RWPE1 (cell line): ENCODE results near the gene HOXB4.

ENCODE experiments used
- CTCF ChIA-PET: fragments of 350-600 bp; sonication (Branson Sonifier 250); formaldehyde crosslinking; extraction: SDS; loops from one replicate; lab custom pipeline; 2021; lab: Yijun Ruan, JAX
- POLR2A ChIA-PET: fragments of 400-600 bp; formaldehyde crosslinking; extraction: SDS; loops from one replicate; lab custom pipeline; 2020; ENCODE audit warnings: antibody characterized with exemption; ENCODE audit not compliant: low non-redundant PET; lab: Yijun Ruan, JAX
- DNase-seq: peaks from one replicate; pipeline ENCODE4 v3.0.0; 2012; ENCODE audit warnings: low spot score
- H3K27ac ChIP-seq: fragments of 450-650 bp; 2 replicates; pipeline ENCODE4 v1.5.1; 2017
- CTCF ChIP-seq: fragments of 450-650 bp; conservative IDR thresholded peaks from 2 replicates; pipeline ENCODE4 v1.5.1; 2017; ENCODE audit warnings: low read depth, mild to moderate bottlenecking

HOXB4 gene

GRCh38 chr17:48618256-48618896, 40.2 kb upstream of the HOXB4 start:
- ChIA-PET CTCF (interaction anchor here (0.5 to 1.8 kb wide), 26 partner anchors 9 to 593 kb away, joined by 3 to 15 read pairs (median 3); no protein-coding TSS in a partner anchor), POLR2A (no interaction called here)
- peak; percentile 98 for TF ChIP-seq CTCF
- peak; percentile 91 for DNase-seq
- H3K27ac ChIP-seq = no peak overlapping the region

DNA sequence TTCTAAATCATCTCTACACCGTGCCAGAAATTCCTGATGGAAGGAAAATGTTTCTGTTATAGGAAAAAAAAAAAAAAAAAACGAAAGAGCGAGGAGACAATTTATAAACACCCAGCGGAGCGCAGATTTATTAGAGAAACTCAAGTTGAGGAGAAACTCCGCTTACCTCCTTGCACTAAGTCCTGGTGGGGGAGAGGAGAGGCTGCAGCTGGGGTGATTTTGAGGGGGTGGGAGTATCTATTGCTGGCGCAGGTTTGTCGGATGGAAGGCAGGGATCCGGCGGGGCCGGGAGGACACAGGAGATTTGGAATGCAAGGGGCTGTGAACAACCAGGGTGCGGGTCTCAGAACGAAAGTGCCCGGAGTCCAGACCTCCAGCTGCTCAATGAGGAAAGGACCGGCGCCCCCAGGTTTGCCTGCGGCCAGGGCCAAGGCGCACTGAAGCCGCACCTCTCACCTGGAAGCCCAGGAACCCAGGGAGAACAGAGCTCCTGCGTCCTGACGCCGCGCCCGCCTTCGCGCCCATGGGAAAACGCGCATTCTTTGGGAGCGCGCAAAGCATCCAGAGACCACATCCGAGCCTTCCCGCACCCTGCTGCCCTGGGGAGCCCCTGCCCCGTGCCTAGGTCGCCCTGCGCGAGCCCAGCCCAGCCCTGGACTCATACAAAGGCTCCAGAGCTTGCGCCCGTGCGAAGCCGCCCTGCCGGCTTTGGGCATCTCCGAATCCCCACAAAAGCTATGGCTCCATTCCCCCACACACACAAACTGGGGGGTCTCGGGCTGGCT, 39.5 kb upstream of the HOXB4 start:
- no peak overlapping the region for H3K27ac ChIP-seq
- TF ChIP-seq CTCF = no peak
- DNase-seq = no peak
- ChIA-PET POLR2A (no interaction called here), CTCF (interaction anchor here (0.5 to 1.8 kb wide), 23 partner anchors 8 to 592 kb away, joined by 3 to 15 read pairs (median 3); no protein-coding TSS in a partner anchor)

GRCh38 chr17:48616717-48617470, 38.7 kb upstream of the HOXB4 start:
- no peak overlapping the region for H3K27ac ChIP-seq
- POLR2A ChIA-PET = no interaction called here
- no peak for TF ChIP-seq CTCF
- CTCF ChIA-PET = interaction anchor here (0.6 to 1.3 kb wide), 3 partner anchors 50 to 437 kb away, joined by 3 read pairs; no protein-coding TSS in a partner anchor
- DNase-seq = no peak

- H3K27ac ChIP-seq = no peak overlapping the region
- DNase-seq = no peak
- POLR2A ChIA-PET = no interaction called here
- no peak for TF ChIP-seq CTCF
- CTCF ChIA-PET = interaction anchor here (0.6 to 1.3 kb wide), 3 partner anchors 49 to 436 kb away, joined by 3 read pairs; no protein-coding TSS in a partner anchor
Observed at GRCh38 chr17:48615963-48616716, 38.0 kb upstream of the HOXB4 start.

DNA sequence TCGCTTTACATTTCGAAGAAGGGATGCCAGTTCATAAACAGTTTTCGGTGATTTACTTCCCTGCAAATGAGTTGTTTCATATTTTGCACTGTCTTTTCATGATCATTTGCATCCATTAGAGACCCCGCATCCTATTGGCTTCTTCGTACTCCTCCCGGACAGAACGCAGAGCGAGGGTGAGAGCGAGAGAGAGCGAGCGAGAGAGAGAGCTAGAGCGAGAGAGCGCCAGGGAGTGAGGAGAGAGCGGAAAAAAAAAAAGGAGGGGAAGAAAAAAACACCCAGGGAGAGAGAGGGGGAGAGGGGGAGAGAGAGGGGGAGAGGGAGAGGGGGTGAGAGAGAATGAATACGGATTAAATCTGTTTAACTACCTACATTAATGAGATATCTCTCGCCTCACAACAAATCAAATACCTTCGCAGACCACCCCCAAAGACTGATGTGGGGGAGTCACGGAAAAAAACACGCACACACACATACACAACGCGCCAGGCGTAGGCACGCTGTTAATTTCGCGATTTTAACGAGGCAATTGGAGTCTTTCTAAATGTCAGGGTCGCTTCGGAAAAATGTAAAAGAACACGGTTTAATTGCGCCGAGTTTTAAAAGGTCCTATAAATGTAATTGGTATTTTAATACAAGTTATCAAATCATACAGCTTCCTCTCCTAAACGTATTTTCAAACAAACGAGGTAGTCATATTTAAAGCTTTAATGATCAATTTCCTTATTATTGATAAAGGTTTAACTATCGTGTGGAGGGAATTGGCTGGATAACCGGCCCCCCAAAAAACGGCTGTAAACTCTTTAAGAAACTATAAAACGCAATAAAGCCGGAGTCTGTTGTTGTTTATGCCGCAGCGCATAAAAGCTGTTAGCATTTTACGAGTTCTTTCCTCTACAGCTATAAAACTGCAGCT, 37.2 kb upstream of the HOXB4 start, which contains the start of gene HOXB8:
HOXB8 (minus strand) TSS at position 246 of the 916 bp plus-strand sequence. CDS start 588 bp downstream, outside the sequence.
- no peak for DNase-seq
- ChIA-PET POLR2A (no interaction called here), CTCF (interaction anchor here (0.6 to 1.3 kb wide), 6 partner anchors 89 to 532 kb away, joined by 3 to 4 read pairs (median 3); no protein-coding TSS in a partner anchor)
- H3K27ac ChIP-seq = no peak within 1 kb of the TSS
- TF ChIP-seq CTCF = no peak
